Left ventricle myocardium inferior (tissue), 1 donor: ENCODE results near the gene NOS1. TPM values are rescaled to one million over a fixed set of nuclear protein-coding genes. Genes with fewer than 3 reads are reported as not detected.

Source experiments
- DNase-seq: peaks from one replicate; pipeline ENCODE4 v3.0.0-alpha.2; 2020
- H3K27ac ChIP-seq: fragments of 200-600 bp; replicated peaks from 2 replicates; pipeline ENCODE4 v1.8.0; 2021
- H3K27me3 ChIP-seq: fragments of 200-600 bp; 2 replicates; pipeline ENCODE4 v1.8.0; 2021; ENCODE audit warnings: low read depth
- H3K36me3 ChIP-seq: fragments of 200-600 bp; 2 replicates; pipeline ENCODE4 v1.8.0; 2021
- H3K4me1 ChIP-seq: fragments of 200-600 bp; 2 replicates; pipeline ENCODE4 v1.8.0; 2021
- H3K4me3 ChIP-seq: fragments of 200-600 bp; 2 replicates; pipeline ENCODE4 v1.8.0; 2021; ENCODE audit warnings: mild to moderate bottlenecking, moderate library complexity
- H3K9me3 ChIP-seq: fragments of 200-600 bp; replicated peaks from 2 replicates; pipeline ENCODE4 v1.8.0; 2021
- intact Hi-C: fragments of 100-400 bp; cut with micrococcal nuclease; formaldehyde crosslinking; loops from one replicate; pipeline ENCODE4 v1.11.0; 2022
- total RNA-seq: library from RNA; stranded (reverse); fragmentation: NEBNext Ultra II Directional; extraction: Animal tissue kit (Norgen Biotek cat#: 25700); gene quantifications from one replicate; pipeline ENCODE4 v1.2.1, GENCODE V29; 2021
- TF ChIP-seq, protein P1 (sequence below): fragments of 200-600 bp; IDR thresholded peaks from 2 replicates; pipeline ENCODE4 v1.8.0; 2021; ENCODE audit warnings: antibody characterized with exemption, mild to moderate bottlenecking, borderline replicate concordance
- donor health status: DM: no; HTN: yes; CAD: no; lungs with severe emphysema.

NOS1 gene
- total RNA-seq, 1 donor from 2014 or later = 0.22 TPM

GRCh38 chr12:117309276-117309925, 52.0 kb downstream of the NOS1 start:
- no peaks in the 10 kb centered on the region for H3K4me1 ChIP-seq
- DNase-seq = no peak
- H3K27me3 ChIP-seq = peaks cover 4% of the 10 kb centered on the region
- H3K4me3 ChIP-seq = no peak overlapping the region
- TF ChIP-seq, protein P1, sequence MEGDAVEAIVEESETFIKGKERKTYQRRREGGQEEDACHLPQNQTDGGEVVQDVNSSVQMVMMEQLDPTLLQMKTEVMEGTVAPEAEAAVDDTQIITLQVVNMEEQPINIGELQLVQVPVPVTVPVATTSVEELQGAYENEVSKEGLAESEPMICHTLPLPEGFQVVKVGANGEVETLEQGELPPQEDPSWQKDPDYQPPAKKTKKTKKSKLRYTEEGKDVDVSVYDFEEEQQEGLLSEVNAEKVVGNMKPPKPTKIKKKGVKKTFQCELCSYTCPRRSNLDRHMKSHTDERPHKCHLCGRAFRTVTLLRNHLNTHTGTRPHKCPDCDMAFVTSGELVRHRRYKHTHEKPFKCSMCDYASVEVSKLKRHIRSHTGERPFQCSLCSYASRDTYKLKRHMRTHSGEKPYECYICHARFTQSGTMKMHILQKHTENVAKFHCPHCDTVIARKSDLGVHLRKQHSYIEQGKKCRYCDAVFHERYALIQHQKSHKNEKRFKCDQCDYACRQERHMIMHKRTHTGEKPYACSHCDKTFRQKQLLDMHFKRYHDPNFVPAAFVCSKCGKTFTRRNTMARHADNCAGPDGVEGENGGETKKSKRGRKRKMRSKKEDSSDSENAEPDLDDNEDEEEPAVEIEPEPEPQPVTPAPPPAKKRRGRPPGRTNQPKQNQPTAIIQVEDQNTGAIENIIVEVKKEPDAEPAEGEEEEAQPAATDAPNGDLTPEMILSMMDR = no peak
- H3K9me3 ChIP-seq = no peaks in the 10 kb centered on the region
- intact Hi-C loops = no loop called here
- no peak overlapping the region for H3K27ac ChIP-seq
- H3K36me3 ChIP-seq = no peaks in the 10 kb centered on the region

- no peak overlapping the region for H3K27ac ChIP-seq
- H3K4me3 ChIP-seq = no peak overlapping the region
- peaks cover 46% of the 10 kb centered on the region for H3K27me3 ChIP-seq
- TF ChIP-seq, protein P1 = no peak
- DNase-seq = no peak
- no peaks in the 10 kb centered on the region for H3K36me3 ChIP-seq
- H3K9me3 ChIP-seq = no peaks in the 10 kb centered on the region
- no peaks in the 10 kb centered on the region for H3K4me1 ChIP-seq
- intact Hi-C loops = no loop called here
These were observed 61.3 kb downstream of the NOS1 start for GRCh38 chr12:117300174-117300573.

GRCh38 chr12:117298648-117299225, 62.7 kb downstream of the NOS1 start:
- Histone ChIP-seq H3K27ac (no peak overlapping the region), H3K9me3 (no peaks in the 10 kb centered on the region)

DNA sequence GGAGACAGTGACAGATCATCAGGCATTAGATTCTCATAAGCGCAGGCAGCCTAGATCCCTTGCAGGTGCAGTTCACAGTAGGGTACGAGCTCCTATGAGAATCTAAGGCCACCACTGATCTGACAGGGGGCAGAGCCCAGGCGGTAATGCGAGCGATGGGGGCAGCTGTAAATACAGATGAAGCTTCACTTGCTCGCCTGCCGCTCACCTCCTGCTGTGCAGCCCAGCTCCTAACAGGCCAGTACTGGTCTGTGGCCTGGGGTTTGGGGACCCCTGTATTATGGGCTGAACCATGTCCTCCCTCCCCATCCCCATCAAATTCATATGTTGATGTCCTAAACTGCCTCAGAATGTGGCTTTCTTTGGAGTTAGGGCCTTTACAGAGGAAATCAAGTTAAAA, 63.2 kb downstream of the NOS1 start:
- H3K27ac ChIP-seq = no peak overlapping the region
- peaks cover 48% of the 10 kb centered on the region for H3K27me3 ChIP-seq
- no peaks in the 10 kb centered on the region for H3K4me1 ChIP-seq
- no peaks in the 10 kb centered on the region for H3K9me3 ChIP-seq
- H3K4me3 ChIP-seq = no peak overlapping the region
- intact Hi-C loops = no loop called here
- no peak for DNase-seq
- TF ChIP-seq, protein P1 = no peak
- H3K36me3 ChIP-seq = no peaks in the 10 kb centered on the region

More at GRCh38 chr12:117298648-117299225, 62.7 kb downstream of the NOS1 start:
- intact Hi-C loops = no loop called here
- no peak for DNase-seq
- peaks cover 47% of the 10 kb centered on the region for H3K27me3 ChIP-seq
- no peaks in the 10 kb centered on the region for H3K4me1 ChIP-seq
- H3K36me3 ChIP-seq = no peaks in the 10 kb centered on the region
- TF ChIP-seq, protein P1 = no peak
- no peak overlapping the region for H3K4me3 ChIP-seq

GRCh38 chr12:117294189-117294603, 67.2 kb downstream of the NOS1 start:
- TF ChIP-seq, protein P1 = no peak
- intact Hi-C loops = no loop called here
- Histone ChIP-seq H3K4me3 (no peak overlapping the region), H3K9me3 (peaks cover 1% of the 10 kb centered on the region), H3K27ac (no peak overlapping the region), H3K36me3 (no peaks in the 10 kb centered on the region), H3K27me3 (peaks cover 63% of the 10 kb centered on the region), H3K4me1 (no peaks in the 10 kb centered on the region)
- DNase-seq = no peak
